GM12872 (cell line): ENCODE results near the gene TTC7B.

Experiments used
- TF ChIP-seq, protein P1 (sequence below): IDR thresholded peaks from 3 replicates; pipeline ENCODE4 v1.5.1; 2011; ENCODE audit warnings: low read depth, mild to moderate bottlenecking, low read length, moderate library complexity; ENCODE audit not compliant: insufficient read depth

TTC7B gene

DNA sequence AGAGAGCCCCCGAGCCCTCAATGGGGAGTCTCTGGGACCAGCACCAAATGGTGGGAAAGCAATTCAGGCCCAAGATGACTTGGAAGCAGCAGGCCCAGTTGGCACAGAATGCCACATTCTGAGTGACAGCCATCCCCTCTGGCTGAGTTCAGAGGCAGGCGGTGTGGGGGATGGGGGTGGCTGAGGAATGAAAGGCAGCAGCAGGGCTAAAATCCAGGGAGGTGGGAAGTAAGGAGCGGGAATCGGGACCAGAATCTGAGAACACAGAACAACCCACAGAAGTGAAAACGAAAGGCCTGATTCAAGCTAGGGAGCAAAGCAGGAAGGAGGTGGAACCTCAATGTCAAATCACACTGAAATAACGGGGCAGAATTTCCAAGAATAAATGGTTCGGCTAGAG lies 248.2 kb downstream of the TTC7B start:
- TF ChIP-seq, protein P1, sequence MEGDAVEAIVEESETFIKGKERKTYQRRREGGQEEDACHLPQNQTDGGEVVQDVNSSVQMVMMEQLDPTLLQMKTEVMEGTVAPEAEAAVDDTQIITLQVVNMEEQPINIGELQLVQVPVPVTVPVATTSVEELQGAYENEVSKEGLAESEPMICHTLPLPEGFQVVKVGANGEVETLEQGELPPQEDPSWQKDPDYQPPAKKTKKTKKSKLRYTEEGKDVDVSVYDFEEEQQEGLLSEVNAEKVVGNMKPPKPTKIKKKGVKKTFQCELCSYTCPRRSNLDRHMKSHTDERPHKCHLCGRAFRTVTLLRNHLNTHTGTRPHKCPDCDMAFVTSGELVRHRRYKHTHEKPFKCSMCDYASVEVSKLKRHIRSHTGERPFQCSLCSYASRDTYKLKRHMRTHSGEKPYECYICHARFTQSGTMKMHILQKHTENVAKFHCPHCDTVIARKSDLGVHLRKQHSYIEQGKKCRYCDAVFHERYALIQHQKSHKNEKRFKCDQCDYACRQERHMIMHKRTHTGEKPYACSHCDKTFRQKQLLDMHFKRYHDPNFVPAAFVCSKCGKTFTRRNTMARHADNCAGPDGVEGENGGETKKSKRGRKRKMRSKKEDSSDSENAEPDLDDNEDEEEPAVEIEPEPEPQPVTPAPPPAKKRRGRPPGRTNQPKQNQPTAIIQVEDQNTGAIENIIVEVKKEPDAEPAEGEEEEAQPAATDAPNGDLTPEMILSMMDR, result no peak

GRCh38 chr14:90567191-90567590 lies 249.0 kb downstream of the TTC7B start:
- TF ChIP-seq, protein P1, result no peak

GRCh38 chr14:90566481-90566880 lies 249.7 kb downstream of the TTC7B start:
- TF ChIP-seq, protein P1, result no peak

- TF ChIP-seq, protein P1, result no peak
Measured at GRCh38 chr14:90564496-90564895, 251.7 kb downstream of the TTC7B start.

- TF ChIP-seq, protein P1, result no peak
Measured at GRCh38 chr14:90562652-90563051, 253.6 kb downstream of the TTC7B start.

DNA sequence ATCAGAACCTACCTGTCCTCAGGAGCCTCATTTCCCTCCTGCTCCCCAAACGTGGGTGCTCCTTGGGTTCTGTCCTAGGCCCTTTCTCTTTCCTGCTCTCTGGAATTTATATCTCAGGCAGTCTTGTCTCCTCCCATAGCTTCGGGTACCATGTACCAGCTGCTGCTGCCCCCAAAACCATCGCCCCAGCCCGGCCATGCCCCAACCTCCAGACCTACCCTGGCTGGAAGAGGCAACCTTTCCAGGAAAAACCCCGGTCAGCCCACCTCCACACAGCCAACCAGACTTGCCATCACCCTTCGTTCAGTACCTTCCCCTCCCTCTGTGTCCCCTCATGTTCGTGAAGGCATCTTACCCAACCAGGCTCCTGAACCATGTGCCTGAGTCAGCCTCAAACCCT lies 254.3 kb downstream of the TTC7B start:
- TF ChIP-seq, protein P1, result no peak

DNA sequence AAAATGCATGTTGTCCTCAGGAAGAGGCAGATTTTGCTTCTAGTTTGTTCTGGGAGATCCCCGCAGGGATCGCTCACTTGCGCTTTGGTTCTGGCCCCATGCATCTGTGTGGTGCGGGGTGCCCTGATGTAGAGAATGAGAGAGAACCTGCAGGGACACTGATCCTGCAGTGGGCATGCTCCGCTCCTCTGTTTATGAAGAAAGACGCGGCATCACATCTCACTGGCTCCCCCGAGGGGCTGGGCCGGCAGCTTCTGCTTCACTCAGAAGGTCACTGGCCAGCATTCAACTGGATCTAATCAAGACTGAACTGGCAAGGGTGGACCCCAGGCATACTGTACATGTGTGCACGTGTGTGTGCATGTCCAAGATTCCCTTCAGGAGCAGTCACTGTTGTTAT lies 255.2 kb downstream of the TTC7B start:
- TF ChIP-seq, protein P1, result no peak

DNA sequence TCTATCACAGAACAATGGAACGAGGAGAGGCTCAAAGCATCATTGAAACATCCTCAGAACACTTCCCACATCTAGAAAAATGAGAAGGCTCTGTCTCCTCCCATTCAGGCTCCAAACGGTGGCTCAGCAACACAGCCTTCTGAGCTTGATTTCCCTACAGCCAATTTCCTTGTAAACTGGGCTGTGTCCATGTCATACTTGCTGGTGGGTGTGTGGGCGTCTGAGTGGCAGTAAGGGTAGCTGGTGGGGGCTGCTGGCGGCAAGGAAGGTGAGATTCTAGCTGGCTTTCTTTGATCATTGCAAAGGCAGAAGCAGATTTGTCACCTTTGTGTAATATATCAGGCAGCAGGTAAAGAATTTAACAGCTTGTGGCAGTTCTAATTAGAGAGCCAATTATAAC lies 255.7 kb downstream of the TTC7B start:
- TF ChIP-seq, protein P1, result no peak
